GM21381 (cell line): ENCODE measurements around the gene EBF4.
"Not testable (repeated sequence)": the region's sequence is repeated elsewhere in the genome, so short reads cannot be mapped to it uniquely, and the experiment has no call there.

Experiments
- ATAC-seq: cut with Tn5 transposase; IDR thresholded peaks from one replicate; pipeline ENCODE4 v1.9.1; 2021; ENCODE audit warnings: mild to moderate bottlenecking, moderate library complexity; ENCODE audit not compliant: unreplicated experiment

EBF4 gene

GRCh38 chr20:2672446-2672845 is 20.1 kb upstream of the EBF4 start:
- no peak for ATAC-seq

GRCh38 chr20:2673453-2673852 is 19.1 kb upstream of the EBF4 start:
- ATAC-seq, result no peak

GRCh38 chr20:2680046-2680445 is 12.5 kb upstream of the EBF4 start:
- ATAC-seq, result no peak

GRCh38 chr20:2682040-2682439 is 10.5 kb upstream of the EBF4 start:
- ATAC-seq, result not testable (repeated sequence)

- ATAC-seq, result not testable (repeated sequence)
These were observed 7.8 kb upstream of the EBF4 start for GRCh38 chr20:2684817-2685216.

- no peak for ATAC-seq
These were observed 5.1 kb upstream of the EBF4 start for GRCh38 chr20:2687514-2687913.

- ATAC-seq, result no peak
These were observed 4.5 kb upstream of the EBF4 start for GRCh38 chr20:2688041-2688591.

GRCh38 chr20:2690213-2690612 is 2.4 kb upstream of the EBF4 start:
- no peak for ATAC-seq

GRCh38 chr20:2690718-2691117 is 1.9 kb upstream of the EBF4 start:
- no peak for ATAC-seq

GRCh38 chr20:2691127-2691526 is 1.5 kb upstream of the EBF4 start:
- ATAC-seq, result no peak

GRCh38 chr20:2691663-2692035 is 931 bp upstream of the EBF4 start:
- no peak for ATAC-seq

GRCh38 chr20:2692886-2693285 is 306 bp downstream of the EBF4 start:
- no peak for ATAC-seq

- ATAC-seq, result no peak
These were observed 867 bp downstream of the EBF4 start for GRCh38 chr20:2693286-2694007.

- ATAC-seq, result no peak
These were observed 1.5 kb downstream of the EBF4 start for GRCh38 chr20:2694008-2694471.

- ATAC-seq, result no peak
These were observed 1.9 kb downstream of the EBF4 start for GRCh38 chr20:2694519-2694918.

GRCh38 chr20:2695206-2695983 is 2.8 kb downstream of the EBF4 start:
- no peak for ATAC-seq

GRCh38 chr20:2695984-2696525 is 3.5 kb downstream of the EBF4 start:
- ATAC-seq, result not testable (repeated sequence)

- ATAC-seq, result no peak
These were observed 4.1 kb downstream of the EBF4 start for GRCh38 chr20:2696646-2697045.

GRCh38 chr20:2697768-2698167 is 5.2 kb downstream of the EBF4 start:
- ATAC-seq, result no peak

- ATAC-seq, result no peak
These were observed 5.7 kb downstream of the EBF4 start for GRCh38 chr20:2698186-2698817.

- no peak for ATAC-seq
These were observed 6.3 kb downstream of the EBF4 start for GRCh38 chr20:2698912-2699311.
